ENCODE measurements around the gene CENPX. TPM values are rescaled to one million over a fixed set of nuclear protein-coding genes. Genes with fewer than 3 reads are reported as not detected.

Gene CENPX
- total and polyA plus RNA-seq, 2 of the 13 experiments (the other 11 are each of a cell fraction or from before 2014, with no cell fraction given), result 92.7 to 170 TPM

DNA sequence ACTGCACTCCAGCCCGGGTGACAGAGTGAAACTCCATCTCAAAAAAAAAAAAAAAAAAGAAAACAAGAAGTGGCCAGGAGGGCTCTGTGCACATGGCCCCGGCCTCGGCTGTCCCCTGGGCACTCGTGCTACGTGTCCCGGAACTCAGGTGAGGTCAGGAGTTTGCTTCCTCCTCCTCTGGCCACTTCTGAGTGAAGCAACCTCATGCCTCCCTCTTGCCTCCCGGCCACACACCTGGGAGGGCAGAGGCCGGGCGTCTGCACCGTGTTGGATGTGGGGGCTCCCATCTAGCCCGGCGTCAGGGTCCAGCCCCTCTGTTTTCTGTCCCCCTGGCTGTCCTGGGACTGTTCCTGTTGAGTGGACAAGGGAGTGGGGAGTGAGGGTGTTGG is 23.1 kb downstream of the CENPX start (continued):
- TF ChIP-seq, protein P1, sequence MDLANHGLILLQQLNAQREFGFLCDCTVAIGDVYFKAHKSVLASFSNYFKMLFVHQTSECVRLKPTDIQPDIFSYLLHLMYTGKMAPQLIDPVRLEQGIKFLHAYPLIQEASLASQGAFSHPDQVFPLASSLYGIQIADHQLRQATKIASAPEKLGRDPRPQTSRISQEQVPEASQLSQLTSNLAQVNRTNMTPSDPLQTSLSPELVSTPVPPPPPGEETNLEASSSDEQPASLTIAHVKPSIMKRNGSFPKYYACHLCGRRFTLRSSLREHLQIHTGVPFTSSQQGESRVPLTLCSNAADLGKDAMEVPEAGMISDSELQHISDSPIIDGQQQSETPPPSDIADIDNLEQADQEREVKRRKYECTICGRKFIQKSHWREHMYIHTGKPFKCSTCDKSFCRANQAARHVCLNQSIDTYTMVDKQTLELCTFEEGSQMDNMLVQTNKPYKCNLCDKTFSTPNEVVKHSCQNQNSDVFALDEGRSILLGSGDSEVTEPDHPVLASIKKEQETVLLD (CRISPR knock-in tag; IDR thresholded peaks at IDR 0.05; ENCODE audit: low read depth), result peak; percentile 29; the same call in 1 of the 2 replicates
- TF ChIP-seq ZNF20 (CRISPR knock-in tag; IDR thresholded peaks at IDR 0.05) (no peak), MXI1 (IDR thresholded peaks at IDR 0.05; ENCODE audit: borderline replicate concordance, low read depth, low read length) (peak; percentile 63; the same call in 1 of the 3 replicates), SUZ12 (IDR thresholded peaks at IDR 0.05; ENCODE audit: low read depth, low read length) (no peak), HNRNPH1 (optimal IDR thresholded peaks at IDR 0.05; ENCODE audit: low read depth, low read length) (no peak), ARHGAP35 (CRISPR knock-in tag; IDR thresholded peaks at IDR 0.05; ENCODE audit: borderline replicate concordance) (0 out of 2 replicates have a peak, but pooled peaks have one; percentile 15), MATR3 (CRISPR knock-in tag; IDR thresholded peaks at IDR 0.05) (no peak), BHLHE40 (IDR thresholded peaks at IDR 0.05; ENCODE audit: low read length) (peak; percentile 43; the same call in 1 of the 2 replicates), ZNF788 (CRISPR knock-in tag; IDR thresholded peaks at IDR 0.05; ENCODE audit: borderline replicate concordance) (0 out of 2 replicates have a peak, but pooled peaks have one; percentile 64), ZNF672 (CRISPR knock-in tag; IDR thresholded peaks at IDR 0.05) (no peak; the same call in 1 of the 2 replicates), ZNF468 (CRISPR knock-in tag; IDR thresholded peaks at IDR 0.05) (no peak), GLI4 (CRISPR knock-in tag; IDR thresholded peaks at IDR 0.05; ENCODE audit: borderline replicate concordance) (0 out of 2 replicates have a peak, but pooled peaks have one; percentile 44), ZNF251 (CRISPR knock-in tag; IDR thresholded peaks at IDR 0.05) (no peak), HDAC2 (CRISPR knock-in tag; IDR thresholded peaks at IDR 0.05) (0 out of 2 replicates have a peak, but pooled peaks have one; percentile 32), SALL2 (CRISPR knock-in tag; IDR thresholded peaks at IDR 0.05) (peak; percentile 31; the same call in 1 of the 2 replicates), ZSCAN12 (CRISPR knock-in tag; IDR thresholded peaks at IDR 0.05) (0 out of 2 replicates have a peak, but pooled peaks have one; percentile 31), ZNF121 (CRISPR knock-in tag; IDR thresholded peaks at IDR 0.05) (peak; percentile 39), ZC3H4 (CRISPR knock-in tag; IDR thresholded peaks at IDR 0.05; ENCODE audit: borderline replicate concordance) (no peak), ZNF441 (CRISPR knock-in tag; IDR thresholded peaks at IDR 0.05; ENCODE audit: borderline replicate concordance) (peak; percentile 43; the same call in 1 of the 2 replicates), U2AF2 (IDR thresholded peaks at IDR 0.05; ENCODE audit: low read depth, low read length) (0 out of 2 replicates have a peak, but pooled peaks have one; percentile 55), POLR2AphosphoS5 (IDR thresholded peaks at IDR 0.05; ENCODE audit: low read depth, low read length) (peak; percentile 64), FOXJ3 (CRISPR knock-in tag; IDR thresholded peaks at IDR 0.05; ENCODE audit: borderline replicate concordance) (no peak), NAIF1 (CRISPR knock-in tag; IDR thresholded peaks at IDR 0.05; ENCODE audit: borderline replicate concordance) (0 out of 2 replicates have a peak, but pooled peaks have one; percentile 54)
- TF ChIP-seq, protein P2, sequence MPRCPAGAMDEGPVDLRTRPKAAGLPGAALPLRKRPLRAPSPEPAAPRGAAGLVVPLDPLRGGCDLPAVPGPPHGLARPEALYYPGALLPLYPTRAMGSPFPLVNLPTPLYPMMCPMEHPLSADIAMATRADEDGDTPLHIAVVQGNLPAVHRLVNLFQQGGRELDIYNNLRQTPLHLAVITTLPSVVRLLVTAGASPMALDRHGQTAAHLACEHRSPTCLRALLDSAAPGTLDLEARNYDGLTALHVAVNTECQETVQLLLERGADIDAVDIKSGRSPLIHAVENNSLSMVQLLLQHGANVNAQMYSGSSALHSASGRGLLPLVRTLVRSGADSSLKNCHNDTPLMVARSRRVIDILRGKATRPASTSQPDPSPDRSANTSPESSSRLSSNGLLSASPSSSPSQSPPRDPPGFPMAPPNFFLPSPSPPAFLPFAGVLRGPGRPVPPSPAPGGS (CRISPR knock-in tag; IDR thresholded peaks at IDR 0.05), result no peak
- TF ChIP-seq, protein P3, sequence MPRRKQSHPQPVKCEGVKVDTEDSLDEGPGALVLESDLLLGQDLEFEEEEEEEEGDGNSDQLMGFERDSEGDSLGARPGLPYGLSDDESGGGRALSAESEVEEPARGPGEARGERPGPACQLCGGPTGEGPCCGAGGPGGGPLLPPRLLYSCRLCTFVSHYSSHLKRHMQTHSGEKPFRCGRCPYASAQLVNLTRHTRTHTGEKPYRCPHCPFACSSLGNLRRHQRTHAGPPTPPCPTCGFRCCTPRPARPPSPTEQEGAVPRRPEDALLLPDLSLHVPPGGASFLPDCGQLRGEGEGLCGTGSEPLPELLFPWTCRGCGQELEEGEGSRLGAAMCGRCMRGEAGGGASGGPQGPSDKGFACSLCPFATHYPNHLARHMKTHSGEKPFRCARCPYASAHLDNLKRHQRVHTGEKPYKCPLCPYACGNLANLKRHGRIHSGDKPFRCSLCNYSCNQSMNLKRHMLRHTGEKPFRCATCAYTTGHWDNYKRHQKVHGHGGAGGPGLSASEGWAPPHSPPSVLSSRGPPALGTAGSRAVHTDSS (CRISPR knock-in tag; conservative IDR thresholded peaks at IDR 0.05), result no peak
- TF ChIP-seq, protein P4, sequence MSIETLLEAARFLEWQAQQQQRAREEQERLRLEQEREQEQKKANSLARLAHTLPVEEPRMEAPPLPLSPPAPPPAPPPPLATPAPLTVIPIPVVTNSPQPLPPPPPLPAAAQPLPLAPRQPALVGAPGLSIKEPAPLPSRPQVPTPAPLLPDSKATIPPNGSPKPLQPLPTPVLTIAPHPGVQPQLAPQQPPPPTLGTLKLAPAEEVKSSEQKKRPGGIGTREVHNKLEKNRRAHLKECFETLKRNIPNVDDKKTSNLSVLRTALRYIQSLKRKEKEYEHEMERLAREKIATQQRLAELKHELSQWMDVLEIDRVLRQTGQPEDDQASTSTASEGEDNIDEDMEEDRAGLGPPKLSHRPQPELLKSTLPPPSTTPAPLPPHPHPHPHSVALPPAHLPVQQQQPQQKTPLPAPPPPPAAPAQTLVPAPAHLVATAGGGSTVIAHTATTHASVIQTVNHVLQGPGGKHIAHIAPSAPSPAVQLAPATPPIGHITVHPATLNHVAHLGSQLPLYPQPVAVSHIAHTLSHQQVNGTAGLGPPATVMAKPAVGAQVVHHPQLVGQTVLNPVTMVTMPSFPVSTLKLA (IDR thresholded peaks at IDR 0.05), result peak; percentile 70

Measured in HepG2 (cell line).